Adrenal gland (tissue), 12 donors: ENCODE data around the gene ADORA1. TPM values are rescaled to one million over a fixed set of nuclear protein-coding genes. Genes with fewer than 3 reads are reported as not detected.

Experiments used
- DNase-seq, 7 donors: peaks; one replicate each; pipeline ENCODE4 v3.0.0-alpha.2; 2019 to 2020
- H3K27ac ChIP-seq, 5 donors: fragments of 200-600 bp; sonication (generic) in 4 of 5; 1 replicate in 3 of 5; 2 replicates in 2 of 5; pipeline versions ENCODE4 v1.5.1 to v1.8.0; 2016 to 2020; ENCODE audit warnings: mild to moderate bottlenecking in 1 of 5
- H3K27me3 ChIP-seq: fragments of 200-600 bp; 2 replicates; pipeline ENCODE4 v1.8.0; 2021
- H3K36me3 ChIP-seq, 2 donors: fragments of 200-600 bp; replicated peaks in 1 of 2; 1 replicate in 1 of 2; 2 replicates in 1 of 2; pipeline versions ENCODE4 v1.5.1 to v1.8.0; 2018 to 2022
- H3K4me1 ChIP-seq, 2 donors: fragments of 200-600 bp; replicated peaks in 1 of 2; 1 replicate in 1 of 2; 2 replicates in 1 of 2; pipeline versions ENCODE4 v1.5.1 to v1.8.0; 2018 to 2021
- H3K4me3 ChIP-seq, 4 donors: fragments of 200-600 bp; sonication (generic) in 3 of 4; one replicate each; pipeline ENCODE4 v1.5.1; 2016 to 2018
- H3K9me3 ChIP-seq, 3 donors: fragments of 200-600 bp; sonication (generic) in 1 of 3; replicated peaks in 1 of 3; 1 replicate in 2 of 3; 2 replicates in 1 of 3; pipeline versions ENCODE4 v1.5.1 to v1.8.0; 2016 to 2021
- CTCF ChIP-seq, 6 experiments: fragments of 450-650 bp in 4 of 6; fragments of 200-600 bp in 2 of 6; sonication (generic) in 1 of 6; IDR thresholded peaks; 1 replicate in 5 of 6; 2 replicates in 1 of 6; pipeline versions ENCODE4 v1.5.1 to v1.8.0; 2016 to 2021; ENCODE audit warnings: antibody characterized with exemption in 6 of 6, mild to moderate bottlenecking in 2 of 6, moderate library complexity in 1 of 6
- POLR2A ChIP-seq, 2 donors: fragments of 450-650 bp; IDR thresholded peaks; one replicate each; pipeline ENCODE4 v1.6.1; 2017; ENCODE audit warnings: antibody characterized with exemption in 2 of 2, mild to moderate bottlenecking in 2 of 2, moderate library complexity in 1 of 2
- WGBS, 4 donors: extraction: QIAGEN DNeasy Blood & Tissue Kit in 2 of 4; methylation state at CpG; one replicate each; pipeline versions ENCODE4 v1.1.5 to v1.1.7; 2013 to 2017; 5-methylcytosine and 5-hydroxymethylcytosine counted together
- intact Hi-C, 2 donors: fragments of 100-400 bp; cut with DNase I; formaldehyde crosslinking; loops; one replicate each; pipeline versions ENCODE4 v1.14.1 to v1.15.0; 2022 to 2023
- polyA plus RNA-seq, 3 donors: library from polyadenylated mRNA; stranded (reverse); fragments of 200-250 nt in 2 of 3; fragments of 350-450 nt in 1 of 3; fragmentation: Illumina TruSeq in 1 of 3; extraction: RNeasy Lipid Tissue Mini Kit (QIAGEN cat#74804) in 1 of 3; gene quantifications; one replicate each; pipeline ENCODE4 v1.2.3, GENCODE V29; 2013 to 2014
- total RNA-seq, 9 donors: library from RNA; depleted of rRNA in 4 of 9; stranded (reverse); fragments of >200 nt in 4 of 9; fragments of 120-200 nt in 1 of 9; fragmentation: NEBNext Ultra II Directional in 1 of 9; extraction: Animal tissue kit (Norgen Biotek cat#: 25700) in 1 of 9; gene quantifications; one replicate each; pipeline versions ENCODE4 v1.1.0 to v1.2.4, GENCODE V29; 2013 to 2023
- donor health status: healthy with polysubstance abuse.
- donor health status: Bipolar disorder and iron deficiency.
- donor health status: DM: yes; HTN: yes; CAD: no.
- donor health status: DM: no; HTN: no; CAD: no.
- donor health status: DM: no; HTN: no; CAD: no.
- donor health status: DM: yes; HTN: yes; CAD: no.

ADORA1 gene
- total and polyA plus RNA-seq, 12 donors = 0.14 to 1.7 (median 0.59) TPM

DNA sequence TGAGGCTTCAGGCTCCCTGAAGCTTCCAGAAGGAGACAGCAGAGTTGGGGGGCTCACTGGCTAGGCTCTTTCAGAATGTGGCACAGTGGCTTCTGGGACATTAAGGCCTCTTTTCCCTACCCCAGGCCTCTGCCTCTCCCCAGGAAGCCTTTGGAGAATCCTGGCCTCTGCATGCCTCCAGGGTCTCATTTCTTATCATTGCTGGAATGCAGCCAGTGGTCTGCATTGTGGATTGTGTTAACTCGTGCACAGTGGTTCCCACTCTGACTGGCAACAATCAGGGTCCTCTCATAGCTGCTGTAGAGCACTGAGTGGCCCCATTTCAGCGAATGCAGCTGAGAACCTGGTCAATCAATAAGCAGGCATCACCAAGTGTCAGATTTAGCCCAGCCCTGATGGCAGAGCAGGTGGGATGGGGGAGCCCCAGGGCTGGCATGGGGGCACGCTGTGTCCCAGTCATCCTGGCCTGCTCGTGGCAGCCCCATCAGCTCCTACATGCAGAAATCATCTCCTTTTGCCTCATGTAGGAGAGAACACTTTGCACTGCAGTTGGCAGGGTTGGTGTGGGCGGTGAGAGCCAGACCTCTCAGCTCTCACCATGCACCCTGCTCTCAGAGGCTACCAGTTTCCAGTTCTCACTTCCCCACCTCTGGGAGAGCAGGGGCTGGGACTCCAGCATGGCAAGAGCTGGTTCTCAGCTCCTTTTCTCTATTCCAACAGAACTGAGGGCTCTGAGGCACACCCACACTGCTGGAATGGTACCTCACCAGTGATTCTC is 13.4 kb downstream of the ADORA1 start:
- no peaks in the 10 kb centered on the region for H3K27me3 ChIP-seq
- no peaks in the 10 kb centered on the region for H3K9me3 ChIP-seq
- no peak for DNase-seq
- 63 to 81% (median 69%) methylated on average over 3 to 5 of the region's 5 CpGs for WGBS, 4 donors
- H3K4me3 ChIP-seq = no peak overlapping the region
- H3K27ac ChIP-seq = no peak overlapping the region
- no peaks in the 10 kb centered on the region for H3K4me1 ChIP-seq
- TF ChIP-seq POLR2A (IDR thresholded peaks at IDR 0.05) (no peak), CTCF (IDR thresholded peaks at IDR 0.05) (no peak)
- intact Hi-C loops = no loop called here
- H3K36me3 ChIP-seq = no peaks in the 10 kb centered on the region

- 85 to 94% (median 88%) methylated on average over 6 of the region's 6 CpGs for WGBS, 4 donors
- no peaks in the 10 kb centered on the region for H3K36me3 ChIP-seq
- H3K4me1 ChIP-seq = no peaks in the 10 kb centered on the region
- H3K4me3 ChIP-seq = no peak overlapping the region
- DNase-seq = no peak
- no peak for TF ChIP-seq CTCF (IDR thresholded peaks at IDR 0.05)
- TF ChIP-seq POLR2A (IDR thresholded peaks at IDR 0.05) = no peak
- H3K27me3 ChIP-seq = no peaks in the 10 kb centered on the region
- H3K9me3 ChIP-seq = no peaks in the 10 kb centered on the region
- intact Hi-C loops = no loop called here
- no peak overlapping the region for H3K27ac ChIP-seq
These were observed 14.6 kb downstream of the ADORA1 start for GRCh38 chr1:203142124-203142523.

- Histone ChIP-seq H3K9me3 (no peaks in the 10 kb centered on the region), H3K27me3 (no peaks in the 10 kb centered on the region), H3K36me3 (no peaks in the 10 kb centered on the region), H3K4me3 (no peak overlapping the region), H3K27ac (no peak overlapping the region), H3K4me1 (no peaks in the 10 kb centered on the region)
- 86 to 91% (median 89%) methylated on average over 3 to 5 of the region's 5 CpGs for WGBS, 4 donors
- TF ChIP-seq CTCF (IDR thresholded peaks at IDR 0.05) (no peak), POLR2A (IDR thresholded peaks at IDR 0.05) (no peak)
- intact Hi-C loops = no loop called here
- DNase-seq = no peak
These were observed 15.3 kb downstream of the ADORA1 start for GRCh38 chr1:203142684-203143408.

- no peaks in the 10 kb centered on the region for H3K27me3 ChIP-seq
- WGBS, 4 donors = 77 to 86% (median 82%) methylated on average over 11 of the region's 11 CpGs
These were observed 16.1 kb downstream of the ADORA1 start for GRCh38 chr1:203143641-203144040.

More at GRCh38 chr1:203143641-203144040, 16.1 kb downstream of the ADORA1 start:
- Histone ChIP-seq H3K27ac (no peak overlapping the region), H3K4me1 (no peaks in the 10 kb centered on the region), H3K9me3 (no peaks in the 10 kb centered on the region), H3K36me3 (no peaks in the 10 kb centered on the region), H3K4me3 (no peak overlapping the region)
- TF ChIP-seq CTCF (IDR thresholded peaks at IDR 0.05) (no peak), POLR2A (IDR thresholded peaks at IDR 0.05) (no peak)
- intact Hi-C loops = no loop called here
- DNase-seq = no peak
